HFFc6 (cell line): ENCODE measurements around the gene TM4SF4. TPM values are rescaled to one million over a fixed set of nuclear protein-coding genes. Genes with fewer than 3 reads are reported as not detected.

Source experiments
- DNase-seq: peaks from one replicate; pipeline ENCODE4 v3.0.0-alpha.2; 2018
- H3K27ac Mint-ChIP-seq: 2 replicates; pipeline ENCODE4 v1.8.0; 2020; ENCODE audit warnings: mild to moderate bottlenecking, mixed read lengths
- H3K27me3 Mint-ChIP-seq: 2 replicates; pipeline ENCODE4 v1.8.0; 2021; ENCODE audit warnings: mild to moderate bottlenecking, moderate library complexity, mixed read lengths; ENCODE audit not compliant: insufficient read depth
- H3K36me3 Mint-ChIP-seq: 2 replicates; pipeline ENCODE4 v1.8.0; 2021; ENCODE audit warnings: low read depth, mixed read lengths
- H3K4me1 Mint-ChIP-seq: 2 replicates; pipeline ENCODE4 v1.8.0; 2020; ENCODE audit warnings: low read depth, mixed read lengths
- H3K4me3 Mint-ChIP-seq: 2 replicates; pipeline ENCODE4 v1.8.0; 2020; ENCODE audit warnings: mild to moderate bottlenecking, moderate library complexity, mixed read lengths
- H3K9me3 Mint-ChIP-seq: 2 replicates; pipeline ENCODE4 v1.8.0; 2020; ENCODE audit warnings: mild to moderate bottlenecking, mixed read lengths
- total RNA-seq, 6 experiments: library from RNA; stranded (reverse); fragmentation: NEBNext Ultra II Directional; extraction: Animal tissue kit (Norgen Biotek cat#: 25700); gene quantifications; 2 replicates in 1 of 6; 3 replicates in 5 of 6; pipeline ENCODE4 v1.2.3, GENCODE V29; 2021
- TF ChIP-seq, protein P1 (sequence below): fragments of 200-600 bp; sonication (generic); IDR thresholded peaks from 2 replicates; pipeline ENCODE4 v1.5.0; 2021; ENCODE audit warnings: antibody characterized with exemption, mild to moderate bottlenecking

TM4SF4 gene
- total RNA-seq, 6 experiments from 2014 or later = 0.25 to 1.3 (median 0.63) TPM

DNA sequence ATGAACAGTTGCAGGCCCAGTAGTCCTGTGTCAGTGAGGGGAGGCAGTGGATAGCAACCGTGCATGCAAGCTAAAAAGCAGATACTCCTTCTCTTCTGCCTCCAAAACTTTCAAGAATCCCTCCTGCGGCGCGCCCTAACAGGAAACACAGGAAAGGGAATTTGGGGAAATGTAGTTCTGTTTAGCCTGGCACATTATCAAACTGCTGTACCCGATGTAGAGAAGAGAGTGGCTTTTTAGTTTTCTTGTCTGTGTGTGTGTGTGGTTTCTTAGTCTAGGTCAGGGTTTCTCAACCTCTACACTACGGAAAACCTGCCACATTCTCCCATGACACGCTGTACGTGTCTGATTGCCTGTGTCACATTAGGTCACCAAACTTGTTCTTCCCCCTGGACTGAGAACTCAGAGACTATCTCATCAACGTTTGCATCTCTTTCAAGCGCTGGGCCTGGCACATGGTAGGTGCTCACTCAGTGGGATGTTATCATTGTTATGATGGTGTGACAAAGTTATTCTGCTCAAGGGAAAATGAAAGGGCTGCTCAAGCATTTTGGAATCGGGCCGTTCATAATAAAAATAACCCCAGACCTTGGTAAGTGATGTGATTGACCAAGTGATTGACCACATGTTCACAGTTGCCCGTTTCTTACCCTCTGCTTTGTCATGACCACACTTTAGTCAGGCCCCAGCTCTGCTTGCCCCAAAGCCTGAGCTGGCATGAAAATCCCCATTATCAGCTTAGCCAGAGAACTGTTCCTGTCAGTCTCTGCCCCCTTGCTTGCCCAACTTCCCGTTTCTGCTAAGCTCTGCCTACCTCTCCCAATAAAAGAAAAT, 33.2 kb downstream of the TM4SF4 start:
- TF ChIP-seq, protein P1, sequence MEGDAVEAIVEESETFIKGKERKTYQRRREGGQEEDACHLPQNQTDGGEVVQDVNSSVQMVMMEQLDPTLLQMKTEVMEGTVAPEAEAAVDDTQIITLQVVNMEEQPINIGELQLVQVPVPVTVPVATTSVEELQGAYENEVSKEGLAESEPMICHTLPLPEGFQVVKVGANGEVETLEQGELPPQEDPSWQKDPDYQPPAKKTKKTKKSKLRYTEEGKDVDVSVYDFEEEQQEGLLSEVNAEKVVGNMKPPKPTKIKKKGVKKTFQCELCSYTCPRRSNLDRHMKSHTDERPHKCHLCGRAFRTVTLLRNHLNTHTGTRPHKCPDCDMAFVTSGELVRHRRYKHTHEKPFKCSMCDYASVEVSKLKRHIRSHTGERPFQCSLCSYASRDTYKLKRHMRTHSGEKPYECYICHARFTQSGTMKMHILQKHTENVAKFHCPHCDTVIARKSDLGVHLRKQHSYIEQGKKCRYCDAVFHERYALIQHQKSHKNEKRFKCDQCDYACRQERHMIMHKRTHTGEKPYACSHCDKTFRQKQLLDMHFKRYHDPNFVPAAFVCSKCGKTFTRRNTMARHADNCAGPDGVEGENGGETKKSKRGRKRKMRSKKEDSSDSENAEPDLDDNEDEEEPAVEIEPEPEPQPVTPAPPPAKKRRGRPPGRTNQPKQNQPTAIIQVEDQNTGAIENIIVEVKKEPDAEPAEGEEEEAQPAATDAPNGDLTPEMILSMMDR = no peak
- no peaks in the 10 kb centered on the region for H3K36me3 Mint-ChIP-seq

GRCh38 chr3:149509526-149509925, 35.0 kb downstream of the TM4SF4 start:
- H3K4me1 Mint-ChIP-seq = peaks cover 49% of the 10 kb centered on the region
- TF ChIP-seq, protein P1 = no peak
- H3K27ac Mint-ChIP-seq = no peak overlapping the region
- no peaks in the 10 kb centered on the region for H3K9me3 Mint-ChIP-seq
- H3K4me3 Mint-ChIP-seq = no peak overlapping the region
- DNase-seq = no peak
- H3K36me3 Mint-ChIP-seq = no peaks in the 10 kb centered on the region
- H3K27me3 Mint-ChIP-seq = peaks cover 5% of the 10 kb centered on the region; the same call in 1 of the 2 replicates

More for the DNA sequence above, 33.2 kb downstream of the TM4SF4 start:
- peak overlapping the region; percentile 30; the same call in 1 of the 2 replicates for H3K4me3 Mint-ChIP-seq
- H3K9me3 Mint-ChIP-seq = no peaks in the 10 kb centered on the region
- peak overlapping the region; percentile 86 for H3K27ac Mint-ChIP-seq
- peaks cover 53% of the 10 kb centered on the region for H3K4me1 Mint-ChIP-seq
- DNase-seq = no peak
- H3K27me3 Mint-ChIP-seq = peaks cover 5% of the 10 kb centered on the region; the same call in 1 of the 2 replicates

- no peaks in the 10 kb centered on the region for H3K9me3 Mint-ChIP-seq
- peaks cover 39% of the 10 kb centered on the region for H3K4me1 Mint-ChIP-seq
- no peak overlapping the region for H3K4me3 Mint-ChIP-seq
- TF ChIP-seq, protein P1 = no peak
- no peaks in the 10 kb centered on the region for H3K36me3 Mint-ChIP-seq
- peaks cover 5% of the 10 kb centered on the region; the same call in 1 of the 2 replicates for H3K27me3 Mint-ChIP-seq
- peak overlapping the region; percentile 6; the same call in 1 of the 2 replicates for H3K27ac Mint-ChIP-seq
- DNase-seq = no peak
Observed at GRCh38 chr3:149510480-149510879, 36.0 kb downstream of the TM4SF4 start.

GRCh38 chr3:149511040-149511626, 36.6 kb downstream of the TM4SF4 start:
- H3K9me3 Mint-ChIP-seq = no peaks in the 10 kb centered on the region
- H3K4me1 Mint-ChIP-seq = peaks cover 36% of the 10 kb centered on the region
- H3K27ac Mint-ChIP-seq = no peak overlapping the region
- peaks cover 5% of the 10 kb centered on the region; the same call in 1 of the 2 replicates for H3K27me3 Mint-ChIP-seq
- H3K36me3 Mint-ChIP-seq = no peaks in the 10 kb centered on the region
- TF ChIP-seq, protein P1 = no peak
- no peak overlapping the region for H3K4me3 Mint-ChIP-seq
- no peak for DNase-seq

GRCh38 chr3:149512073-149512782, 37.7 kb downstream of the TM4SF4 start:
- peak overlapping the region; percentile 34 for H3K4me3 Mint-ChIP-seq
- peaks cover 5% of the 10 kb centered on the region; the same call in 1 of the 2 replicates for H3K27me3 Mint-ChIP-seq
- H3K4me1 Mint-ChIP-seq = peaks cover 25% of the 10 kb centered on the region
- DNase-seq = peak; percentile 59
- TF ChIP-seq, protein P1 = peak; percentile 91
- H3K27ac Mint-ChIP-seq = peak overlapping the region; percentile 2; the same call in 1 of the 2 replicates
- H3K9me3 Mint-ChIP-seq = no peaks in the 10 kb centered on the region
- no peaks in the 10 kb centered on the region for H3K36me3 Mint-ChIP-seq
